GM21360 (cell line): ENCODE results near the gene THUMPD1.
"Not testable (repeated sequence)": the region's sequence is repeated elsewhere in the genome, so short reads cannot be mapped to it uniquely, and the experiment has no call there.

Experiments
- ATAC-seq: cut with Tn5 transposase; IDR thresholded peaks from one replicate; pipeline ENCODE4 v1.9.1; 2021; ENCODE audit warnings: mild to moderate bottlenecking, moderate library complexity; ENCODE audit not compliant: unreplicated experiment

The THUMPD1 gene, protein sequence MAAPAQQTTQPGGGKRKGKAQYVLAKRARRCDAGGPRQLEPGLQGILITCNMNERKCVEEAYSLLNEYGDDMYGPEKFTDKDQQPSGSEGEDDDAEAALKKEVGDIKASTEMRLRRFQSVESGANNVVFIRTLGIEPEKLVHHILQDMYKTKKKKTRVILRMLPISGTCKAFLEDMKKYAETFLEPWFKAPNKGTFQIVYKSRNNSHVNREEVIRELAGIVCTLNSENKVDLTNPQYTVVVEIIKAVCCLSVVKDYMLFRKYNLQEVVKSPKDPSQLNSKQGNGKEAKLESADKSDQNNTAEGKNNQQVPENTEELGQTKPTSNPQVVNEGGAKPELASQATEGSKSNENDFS

GRCh38 chr16:20741554-20742285, at the start of gene THUMPD1:
Gene THUMPD1 (minus strand): TSS chr16:20741818. CDS start chr16:20741739, 79 bp downstream.
- ATAC-seq, result peak; percentile 94

GRCh38 chr16:20789130-20789529, 47.5 kb upstream of the THUMPD1 start:
- no peak for ATAC-seq

- no peak for ATAC-seq
Observed at GRCh38 chr16:20784204-20784603, 42.6 kb upstream of the THUMPD1 start.

DNA sequence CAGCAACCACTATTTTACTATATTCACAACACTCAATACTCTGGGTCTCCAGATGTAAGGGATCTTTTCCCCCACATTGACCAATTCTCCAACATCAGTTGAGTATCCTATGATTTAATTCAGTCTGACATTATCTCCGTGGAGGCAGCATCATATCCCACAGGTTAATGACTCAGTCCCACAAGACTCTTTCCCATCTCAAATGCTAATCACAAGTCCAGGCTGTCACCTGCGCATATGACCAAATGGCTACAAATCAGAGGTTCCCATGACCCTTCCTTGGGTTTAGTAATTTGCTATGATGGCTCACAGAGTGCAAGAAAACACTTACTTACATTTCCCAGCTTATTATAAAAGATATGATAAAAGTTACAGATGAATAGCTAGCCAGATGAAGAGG, 40.9 kb upstream of the THUMPD1 start:
- ATAC-seq, result no peak

- no peak for ATAC-seq
Observed at GRCh38 chr16:20781697-20782096, 40.1 kb upstream of the THUMPD1 start.

DNA sequence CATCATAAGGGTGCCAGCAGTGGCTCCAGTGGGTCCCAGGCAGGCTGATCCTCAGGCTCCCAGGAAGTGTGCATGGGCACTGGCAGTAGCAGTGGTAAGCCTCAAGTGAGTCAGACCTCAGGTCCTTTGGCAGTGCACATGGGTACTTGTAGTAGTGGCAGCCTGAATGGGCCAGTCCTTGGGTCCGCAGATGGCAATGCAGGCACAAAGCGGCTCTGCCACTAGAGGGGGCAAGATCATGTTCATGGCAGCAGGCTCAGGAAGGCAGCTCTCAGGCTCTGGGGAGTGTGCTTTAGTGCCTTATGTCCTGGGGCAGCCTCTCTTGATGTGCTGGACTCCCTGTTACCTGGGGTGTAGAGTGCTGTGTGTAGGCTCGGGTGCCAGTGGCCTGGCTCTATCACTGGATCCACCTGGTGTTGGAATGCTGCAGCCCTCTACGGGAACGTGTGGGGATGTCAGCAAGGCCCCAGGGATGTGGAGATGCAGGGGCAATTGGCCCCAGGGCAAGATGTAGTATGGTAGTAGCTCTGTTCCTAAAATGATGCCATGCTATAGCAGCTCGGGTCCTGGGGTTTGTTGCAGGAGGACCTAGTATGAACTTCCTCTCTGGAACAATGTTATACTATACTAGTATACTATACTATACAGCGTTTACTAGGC, 33.2 kb upstream of the THUMPD1 start:
- no peak for ATAC-seq

DNA sequence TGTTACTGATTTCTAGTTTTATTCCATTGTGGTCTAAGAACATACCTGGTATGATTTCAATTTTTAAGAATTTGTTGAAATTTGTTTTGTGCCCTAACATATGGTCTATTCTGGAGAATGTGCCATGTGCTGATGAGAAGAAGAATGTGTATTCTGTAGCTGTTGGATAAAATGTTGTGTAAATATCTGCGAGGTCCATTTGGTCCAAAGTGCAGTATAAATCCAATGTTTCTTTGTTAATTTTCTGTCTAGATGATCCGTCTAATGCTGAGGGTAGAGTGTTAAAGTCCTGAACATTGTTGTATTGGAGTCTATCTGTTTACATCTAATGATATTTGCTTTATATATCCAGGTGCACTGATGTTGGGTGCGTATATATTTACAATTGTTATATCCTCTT, 32.1 kb upstream of the THUMPD1 start:
- ATAC-seq, result no peak

- no peak for ATAC-seq
Observed at GRCh38 chr16:20768818-20769217, 27.2 kb upstream of the THUMPD1 start.

- ATAC-seq, result no peak
Observed at GRCh38 chr16:20768121-20768520, 26.5 kb upstream of the THUMPD1 start.

DNA sequence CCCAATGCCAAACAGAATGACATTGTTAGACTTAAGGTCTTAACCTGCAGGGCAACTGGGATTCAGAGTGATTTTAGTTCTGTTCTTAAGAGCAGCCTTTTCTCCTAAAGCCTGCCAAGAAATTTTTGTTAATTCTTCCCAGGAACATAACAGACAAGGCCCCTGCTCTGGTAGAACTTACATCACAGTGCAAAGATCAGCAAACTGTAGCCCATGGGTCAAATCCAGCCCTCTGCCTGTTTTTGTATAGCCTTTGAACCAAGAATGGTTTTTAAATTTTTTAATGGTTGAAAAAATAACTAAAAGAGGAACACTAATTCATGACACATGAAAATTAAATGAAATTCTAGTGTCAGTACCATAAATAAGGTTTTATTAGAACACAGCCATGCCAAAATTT, 26.0 kb upstream of the THUMPD1 start:
- no peak for ATAC-seq

DNA sequence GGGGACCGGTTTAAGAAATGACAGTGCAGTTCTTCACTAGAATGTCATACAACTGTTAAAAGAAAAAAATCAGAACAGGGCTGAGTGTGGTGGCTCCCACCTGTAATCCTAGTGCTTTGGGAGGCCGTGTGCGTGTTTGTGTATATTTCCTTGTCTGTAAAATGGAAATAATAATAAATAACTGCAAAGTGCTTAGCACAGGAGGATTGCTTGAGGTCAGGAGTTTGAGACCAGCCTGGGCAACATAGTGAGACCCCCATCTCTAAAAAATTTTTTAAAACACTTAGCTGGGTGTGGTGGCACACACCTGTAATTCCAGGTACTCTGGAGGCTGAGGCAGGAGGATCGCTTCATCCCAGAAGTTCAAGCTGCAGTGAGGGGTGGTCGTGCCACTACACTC, 24.7 kb upstream of the THUMPD1 start:
- no peak for ATAC-seq

GRCh38 chr16:20765732-20766131, 24.1 kb upstream of the THUMPD1 start:
- ATAC-seq, result no peak

DNA sequence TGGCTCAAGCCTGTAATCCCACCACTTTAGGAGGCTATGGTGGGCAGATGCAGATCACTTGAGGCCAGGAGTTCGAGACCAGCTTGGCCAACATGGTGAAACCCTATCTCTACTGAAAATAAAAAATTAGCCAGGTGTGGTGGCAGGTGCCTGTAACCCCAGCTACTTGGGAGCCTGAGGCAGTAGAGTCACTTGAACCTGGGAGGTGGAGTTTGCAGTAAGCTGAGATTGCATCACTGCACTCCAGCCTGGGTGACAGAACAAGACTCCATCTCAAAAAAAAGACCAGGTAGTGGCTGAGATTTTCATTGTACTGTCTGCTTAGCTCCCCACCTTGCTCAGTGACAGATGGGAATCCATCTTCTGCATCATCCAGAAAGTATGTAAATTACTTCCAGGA, 22.8 kb upstream of the THUMPD1 start:
- ATAC-seq, result not testable (repeated sequence)

DNA sequence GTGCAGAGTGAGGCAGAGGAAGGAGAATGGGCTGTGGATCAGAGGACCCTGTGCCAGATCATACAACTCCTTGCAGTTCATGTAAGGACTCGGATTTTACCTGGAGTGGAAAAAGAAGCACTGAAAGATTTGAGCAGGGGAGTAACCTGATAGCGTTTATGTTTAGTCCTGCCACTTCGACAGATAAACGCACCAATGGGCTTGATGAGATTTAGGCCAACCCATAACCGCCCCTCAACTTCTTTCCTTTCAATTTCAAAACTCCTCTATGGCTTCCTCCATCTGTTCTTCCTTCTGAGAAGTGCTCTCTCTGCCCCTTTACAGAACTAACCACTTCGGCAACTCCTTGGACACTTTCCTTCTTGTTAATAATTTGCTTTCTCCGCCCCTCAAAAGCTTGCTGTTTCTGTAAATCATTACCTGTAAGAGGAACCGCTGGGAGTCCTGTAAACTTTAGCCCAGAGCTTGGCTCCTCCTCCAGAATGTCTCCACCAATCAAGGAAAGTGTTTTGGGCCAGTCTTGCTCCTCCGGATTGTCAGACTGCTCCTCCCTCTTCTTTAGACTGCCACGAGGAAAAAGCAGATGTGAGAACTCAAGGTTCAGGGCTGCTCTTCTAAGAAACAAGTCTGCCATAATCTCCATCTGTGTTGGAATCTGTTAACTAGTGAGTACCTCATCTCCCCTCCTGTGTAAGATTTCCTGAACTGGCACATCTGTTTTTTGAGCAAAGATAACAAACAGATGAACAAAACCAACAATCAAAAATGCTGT, 22.0 kb upstream of the THUMPD1 start, which contains the start of gene ACSM3:
Gene ACSM3 (plus strand): TSS at position 554 of the 772 bp plus-strand sequence. CDS start 6,021 bp downstream, outside the sequence.
- peak; percentile 96 for ATAC-seq

- no peak for ATAC-seq
Observed at GRCh38 chr16:20762404-20763123, 20.9 kb upstream of the THUMPD1 start.

GRCh38 chr16:20761175-20761574, 19.6 kb upstream of the THUMPD1 start:
- ATAC-seq, result no peak

DNA sequence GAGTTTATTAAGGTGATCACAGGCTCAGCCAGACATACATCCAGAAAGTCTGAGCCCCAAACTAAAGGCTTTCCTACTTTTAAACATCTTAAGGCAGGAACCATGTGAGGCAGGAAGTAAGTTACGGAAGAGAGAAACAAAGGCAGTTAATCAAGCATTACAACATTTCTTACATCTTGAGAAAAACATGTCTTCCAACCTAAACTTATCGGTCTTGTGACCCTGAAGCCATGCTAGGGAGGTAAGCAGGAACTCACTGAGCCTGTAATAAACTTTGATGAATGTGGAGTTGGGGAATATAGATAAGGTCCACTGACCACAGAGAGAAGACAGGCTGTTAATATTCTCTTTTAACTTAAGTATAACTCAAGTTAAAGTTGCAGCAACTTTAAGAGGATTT, 18.7 kb upstream of the THUMPD1 start:
- ATAC-seq, result no peak

DNA sequence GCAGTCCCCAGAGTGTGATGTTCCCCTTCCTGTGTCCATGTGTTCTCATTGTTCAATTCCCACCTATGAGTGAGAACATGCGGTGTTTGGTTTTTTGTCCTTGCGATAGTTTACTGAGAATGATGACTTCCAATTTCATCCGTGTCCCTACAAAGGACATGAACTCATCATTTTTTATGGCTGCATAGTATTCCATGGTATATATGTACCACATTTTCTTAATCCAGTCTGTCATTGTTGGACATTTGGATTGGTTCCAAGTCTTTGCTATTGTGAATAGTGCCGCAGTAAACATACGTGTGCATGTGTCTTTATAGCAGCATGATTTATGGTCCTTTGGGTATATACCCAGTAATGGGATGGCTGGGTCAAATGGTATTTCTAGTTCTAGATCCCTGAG, 14.2 kb upstream of the THUMPD1 start:
- not testable (repeated sequence) for ATAC-seq

GRCh38 chr16:20755238-20755637, 13.6 kb upstream of the THUMPD1 start:
- no peak for ATAC-seq

- no peak for ATAC-seq
Observed at GRCh38 chr16:20753727-20754126, 12.1 kb upstream of the THUMPD1 start.
